Mesendoderm (in vitro differentiated cells): ENCODE measurements around the gene CEACAM1.
"Not testable (repeated sequence)": the region's sequence is repeated elsewhere in the genome, so short reads cannot be mapped to it uniquely, and the experiment has no call there.

Source experiments
- DNase-seq: peaks from one replicate; pipeline ENCODE4 v3.0.0; 2013
- H2AK5ac ChIP-seq: 2 replicates; pipeline ENCODE4 v1.6.1; 2013; ENCODE audit warnings: low read length, inconsistent platforms
- H2BK120ac ChIP-seq: 2 replicates; pipeline ENCODE4 v1.6.1; 2013; ENCODE audit warnings: low read depth, mild to moderate bottlenecking, low read length, moderate library complexity, mixed read lengths
- H2BK15ac ChIP-seq: replicated peaks from 2 replicates; pipeline ENCODE4 v1.6.1; 2013; ENCODE audit warnings: low read depth, mild to moderate bottlenecking, moderate library complexity
- H2BK5ac ChIP-seq: 2 replicates; pipeline ENCODE4 v1.6.1; 2013; ENCODE audit warnings: low read length, inconsistent platforms
- H3K18ac ChIP-seq: 2 replicates; pipeline ENCODE4 v1.6.1; 2013; ENCODE audit warnings: mild to moderate bottlenecking, low read length, mixed read lengths
- H3K23ac ChIP-seq: one replicate; pipeline ENCODE4 v1.6.1; 2013; ENCODE audit warnings: low read length
- H3K27ac ChIP-seq: 2 replicates; pipeline ENCODE4 v1.5.1; 2013; ENCODE audit warnings: low read depth, mild to moderate bottlenecking, inconsistent platforms, low read length, moderate library complexity
- H3K27me3 ChIP-seq: 2 replicates; pipeline ENCODE4 v1.6.1; 2013; ENCODE audit warnings: low read length, control low read depth, mild to moderate bottlenecking, inconsistent platforms; ENCODE audit not compliant: insufficient read depth, poor library complexity
- H3K36me3 ChIP-seq: 2 replicates; pipeline ENCODE4 v1.6.1; 2013; ENCODE audit warnings: low read length, inconsistent platforms; ENCODE audit not compliant: control insufficient read depth, insufficient read depth
- H3K4ac ChIP-seq: one replicate; pipeline ENCODE4 v1.6.1; 2013; ENCODE audit warnings: low read depth, mild to moderate bottlenecking, low read length, moderate library complexity
- H3K4me1 ChIP-seq: 2 replicates; pipeline ENCODE4 v1.6.1; 2013; ENCODE audit warnings: low read depth, low read length, inconsistent platforms; ENCODE audit not compliant: control insufficient read depth
- H3K4me2 ChIP-seq: 2 replicates; pipeline ENCODE4 v1.6.1; 2013; ENCODE audit warnings: low read length
- H3K4me3 ChIP-seq: 2 replicates; pipeline ENCODE4 v1.5.1; 2013; ENCODE audit warnings: mild to moderate bottlenecking, low read length
- H3K56ac ChIP-seq: one replicate; pipeline ENCODE4 v1.6.1; 2013; ENCODE audit warnings: low read length
- H3K79me1 ChIP-seq: 2 replicates; pipeline ENCODE4 v1.6.1; 2013; ENCODE audit warnings: low read length, inconsistent platforms
- H3K79me2 ChIP-seq: 2 replicates; pipeline ENCODE4 v1.6.1; 2013; ENCODE audit warnings: mild to moderate bottlenecking, low read length; ENCODE audit not compliant: control insufficient read depth, insufficient read depth
- H3K9ac ChIP-seq: 2 replicates; pipeline ENCODE4 v1.6.1; 2013; ENCODE audit warnings: low read length, inconsistent platforms
- H4K5ac ChIP-seq: one replicate; pipeline ENCODE4 v1.6.1; 2013; ENCODE audit warnings: low read length
- H4K8ac ChIP-seq: one replicate; pipeline ENCODE4 v1.6.1; 2013; ENCODE audit warnings: low read depth, mild to moderate bottlenecking, control low read depth, low read length, moderate library complexity
- WGBS: extraction: QIAGEN DNeasy Blood & Tissue Kit; methylation state at CpG from one replicate; pipeline ENCODE4 v1.1.7; 2013; ENCODE audit warnings: low lambda C conversion rate, missing lambda C conversion rate; ENCODE audit not compliant: insufficient coverage; ENCODE audit errors: extremely low coverage; 5-methylcytosine and 5-hydroxymethylcytosine counted together

Gene CEACAM1

GRCh38 chr19:42466521-42467182, 61.6 kb downstream of the CEACAM1 start:
- H3K18ac ChIP-seq: no peak overlapping the region
- no peak for DNase-seq
- H3K27ac ChIP-seq: no peak overlapping the region
- no peaks in the 10 kb centered on the region for H3K79me1 ChIP-seq
- peak overlapping the region; percentile 39 for H3K56ac ChIP-seq
- no peak overlapping the region for H2BK15ac ChIP-seq
- H3K36me3 ChIP-seq: no peaks in the 10 kb centered on the region
- H2BK5ac ChIP-seq: no peak overlapping the region
- no peak overlapping the region for H3K4me3 ChIP-seq
- no peaks in the 10 kb centered on the region for H3K27me3 ChIP-seq
- H3K9ac ChIP-seq: no peak overlapping the region
- H4K8ac ChIP-seq: no peak overlapping the region
- no peak overlapping the region for H2AK5ac ChIP-seq
- H4K5ac ChIP-seq: peak overlapping the region; percentile 13
- H3K4me2 ChIP-seq: no peak overlapping the region
- H3K79me2 ChIP-seq: no peaks in the 10 kb centered on the region
- H2BK120ac ChIP-seq: no peak overlapping the region
- no CpG with 5 or more reads among the region's 5 CpGs for WGBS
- no peak overlapping the region for H3K23ac ChIP-seq
- no peak overlapping the region for H3K4ac ChIP-seq
- no peaks in the 10 kb centered on the region for H3K4me1 ChIP-seq

- no peaks in the 10 kb centered on the region for H3K4me1 ChIP-seq
- H3K56ac ChIP-seq: no peak overlapping the region
- no peak overlapping the region for H2BK15ac ChIP-seq
- no peak overlapping the region for H4K8ac ChIP-seq
- no peaks in the 10 kb centered on the region for H3K79me1 ChIP-seq
- H3K18ac ChIP-seq: no peak overlapping the region
- H3K36me3 ChIP-seq: no peaks in the 10 kb centered on the region
- H4K5ac ChIP-seq: no peak overlapping the region
- H3K9ac ChIP-seq: no peak overlapping the region
- H3K4me3 ChIP-seq: no peak overlapping the region
- no peak overlapping the region for H2BK5ac ChIP-seq
- WGBS: no CpG with 5 or more reads among the region's 5 CpGs
- H3K27me3 ChIP-seq: no peaks in the 10 kb centered on the region
- no peak overlapping the region for H3K27ac ChIP-seq
- H2BK120ac ChIP-seq: no peak overlapping the region
- H3K23ac ChIP-seq: no peak overlapping the region
- no peaks in the 10 kb centered on the region for H3K79me2 ChIP-seq
- no peak overlapping the region for H3K4ac ChIP-seq
- peak; percentile 35 for DNase-seq
- H2AK5ac ChIP-seq: no peak overlapping the region
- no peak overlapping the region for H3K4me2 ChIP-seq
Measured at GRCh38 chr19:42465827-42466280, 62.4 kb downstream of the CEACAM1 start.

DNA sequence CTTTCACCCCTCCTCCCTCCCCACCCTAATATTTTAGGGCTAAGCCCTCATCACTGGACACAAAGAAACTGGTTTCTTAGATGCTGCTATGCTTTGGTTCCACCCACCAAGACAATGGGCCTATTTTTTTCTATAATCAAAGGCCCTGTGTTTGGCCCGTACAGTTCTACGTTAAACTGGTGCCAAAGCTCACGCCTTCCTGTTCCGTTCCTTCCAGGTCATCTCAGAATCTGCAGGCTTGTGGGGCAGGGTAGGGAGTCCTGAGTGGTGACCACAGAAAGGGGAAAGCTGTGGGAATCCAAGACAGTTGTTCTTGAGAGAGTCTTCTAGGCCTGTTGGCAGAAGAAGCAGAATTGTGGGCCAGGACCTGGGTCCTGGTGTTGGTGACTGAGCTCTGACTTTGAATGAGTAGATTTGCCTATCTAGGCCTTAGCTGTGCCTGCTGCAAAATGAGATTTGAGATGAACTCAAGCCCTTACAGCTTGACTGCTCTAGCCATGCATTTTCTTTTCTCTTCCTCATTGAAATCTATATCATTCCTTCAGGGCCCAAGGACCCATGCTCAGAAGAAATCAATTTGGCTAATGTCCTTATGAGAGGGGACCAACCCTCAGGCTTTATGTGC, 66.5 kb downstream of the CEACAM1 start:
- H3K79me1 ChIP-seq: no peaks in the 10 kb centered on the region
- H3K27ac ChIP-seq: no peak overlapping the region
- whole genome bisulfite sequencing: no CpG with 5 or more reads among the region's 4 CpGs
- H3K27me3 ChIP-seq: no peaks in the 10 kb centered on the region
- no peaks in the 10 kb centered on the region for H3K79me2 ChIP-seq
- no peak overlapping the region for H4K8ac ChIP-seq
- no peak overlapping the region for H3K9ac ChIP-seq
- no peak overlapping the region for H2BK5ac ChIP-seq
- no peak for DNase-seq
- no peak overlapping the region for H3K4me2 ChIP-seq
- H3K23ac ChIP-seq: no peak overlapping the region
- no peak overlapping the region for H4K5ac ChIP-seq
- H3K4ac ChIP-seq: no peak overlapping the region
- H3K4me1 ChIP-seq: no peaks in the 10 kb centered on the region
- no peak overlapping the region for H2AK5ac ChIP-seq
- H2BK120ac ChIP-seq: no peak overlapping the region
- H3K36me3 ChIP-seq: no peaks in the 10 kb centered on the region
- no peak overlapping the region for H2BK15ac ChIP-seq
- H3K56ac ChIP-seq: no peak overlapping the region
- H3K4me3 ChIP-seq: no peak overlapping the region
- H3K18ac ChIP-seq: no peak overlapping the region

DNA sequence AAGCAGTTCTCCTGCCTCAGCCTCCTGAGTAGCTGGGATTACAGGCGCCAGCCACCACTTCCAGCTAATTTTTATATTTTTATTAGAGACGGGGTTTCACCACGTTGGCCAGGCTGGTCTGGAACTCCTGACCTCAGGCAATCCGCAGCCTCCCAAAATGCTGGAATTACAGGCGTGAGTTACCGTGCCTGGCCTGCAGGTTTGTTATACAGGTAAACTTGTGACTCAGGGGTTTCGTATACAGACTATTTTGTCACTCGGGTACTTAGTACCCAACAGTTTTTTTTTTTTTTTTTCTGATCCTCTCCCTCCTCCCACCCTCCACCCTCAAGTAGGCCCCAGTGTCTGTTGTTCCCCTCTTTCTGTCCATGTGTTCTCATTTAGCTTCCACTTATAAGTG, 67.0 kb downstream of the CEACAM1 start:
- H2AK5ac ChIP-seq, H3K18ac ChIP-seq, H3K9ac ChIP-seq, H2BK15ac ChIP-seq, H4K5ac ChIP-seq, H3K56ac ChIP-seq, H3K4ac ChIP-seq, H3K27me3 ChIP-seq, H3K4me3 ChIP-seq, H2BK5ac ChIP-seq, H3K79me1 ChIP-seq, H3K4me1 ChIP-seq, H4K8ac ChIP-seq, H3K23ac ChIP-seq, H3K79me2 ChIP-seq, H2BK120ac ChIP-seq, H3K36me3 ChIP-seq, H3K4me2 ChIP-seq, H3K27ac ChIP-seq, DNase-seq: not testable (repeated sequence)
- WGBS: no CpG with 5 or more reads among the region's 8 CpGs

- Histone ChIP-seq H3K4me3 (no peak overlapping the region), H4K5ac (no peak overlapping the region), H3K27me3 (no peaks in the 10 kb centered on the region), H3K4me2 (no peak overlapping the region), H2AK5ac (no peak overlapping the region), H3K9ac (no peak overlapping the region), H3K23ac (no peak overlapping the region), H2BK120ac (no peak overlapping the region), H3K4ac (no peak overlapping the region), H2BK15ac (no peak overlapping the region), H3K79me1 (no peaks in the 10 kb centered on the region), H3K56ac (no peak overlapping the region), H3K27ac (no peak overlapping the region), H2BK5ac (no peak overlapping the region), H3K79me2 (no peaks in the 10 kb centered on the region), H3K18ac (no peak overlapping the region), H4K8ac (no peak overlapping the region), H3K36me3 (no peaks in the 10 kb centered on the region), H3K4me1 (no peaks in the 10 kb centered on the region)
- no CpG with 5 or more reads among the region's 2 CpGs for WGBS
- DNase-seq: no peak
Measured at GRCh38 chr19:42459926-42460325, 68.4 kb downstream of the CEACAM1 start.
